ENCODE results near the gene RBM23. TPM values are rescaled to one million over a fixed set of nuclear protein-coding genes. Genes with fewer than 3 reads are reported as not detected.

The RBM23 gene
- total RNA-seq, 1 experiment from 2014 or later: 57.6 TPM

DNA sequence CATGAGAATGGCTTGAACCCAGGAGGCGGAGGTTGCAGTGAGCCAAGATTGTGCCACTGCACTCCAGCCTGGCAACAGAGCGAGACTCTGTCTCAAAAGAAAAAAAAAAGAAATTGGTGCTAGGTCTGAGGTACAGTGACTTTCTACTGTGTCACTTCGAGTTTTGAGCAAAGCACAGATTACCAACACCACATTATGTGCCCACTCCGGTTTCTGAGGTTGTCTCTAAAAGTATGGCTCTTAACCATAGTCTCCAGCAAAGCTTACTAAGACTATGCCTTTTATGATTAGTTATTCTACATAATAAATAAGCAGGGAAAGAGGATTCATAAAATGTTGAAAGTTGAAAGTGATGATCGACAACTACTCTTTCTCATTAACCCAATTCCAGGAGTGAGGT, 8.0 kb downstream of the RBM23 start:
- H3K9me3 Mint-ChIP-seq (ENCODE audit: unreplicated experiment): no peaks in the 10 kb centered on the region
- ChIA-PET POLR2A (interaction anchor here (0.7 kb wide), 1 partner anchor 160 kb away, joined by 4 read pairs; no protein-coding TSS in a partner anchor), CTCF (interaction anchor here (0.7 to 2.1 kb wide), 4 partner anchors 10 to 57 kb away, joined by 3 to 24 read pairs (median 6); no protein-coding TSS in a partner anchor)
- no peaks in the 10 kb centered on the region for H3K27me3 Mint-ChIP-seq (ENCODE audit: insufficient read depth, unreplicated experiment)
- no peak overlapping the region for H3K4me3 Mint-ChIP-seq (ENCODE audit: unreplicated experiment)
- TF ChIP-seq, protein P1, sequence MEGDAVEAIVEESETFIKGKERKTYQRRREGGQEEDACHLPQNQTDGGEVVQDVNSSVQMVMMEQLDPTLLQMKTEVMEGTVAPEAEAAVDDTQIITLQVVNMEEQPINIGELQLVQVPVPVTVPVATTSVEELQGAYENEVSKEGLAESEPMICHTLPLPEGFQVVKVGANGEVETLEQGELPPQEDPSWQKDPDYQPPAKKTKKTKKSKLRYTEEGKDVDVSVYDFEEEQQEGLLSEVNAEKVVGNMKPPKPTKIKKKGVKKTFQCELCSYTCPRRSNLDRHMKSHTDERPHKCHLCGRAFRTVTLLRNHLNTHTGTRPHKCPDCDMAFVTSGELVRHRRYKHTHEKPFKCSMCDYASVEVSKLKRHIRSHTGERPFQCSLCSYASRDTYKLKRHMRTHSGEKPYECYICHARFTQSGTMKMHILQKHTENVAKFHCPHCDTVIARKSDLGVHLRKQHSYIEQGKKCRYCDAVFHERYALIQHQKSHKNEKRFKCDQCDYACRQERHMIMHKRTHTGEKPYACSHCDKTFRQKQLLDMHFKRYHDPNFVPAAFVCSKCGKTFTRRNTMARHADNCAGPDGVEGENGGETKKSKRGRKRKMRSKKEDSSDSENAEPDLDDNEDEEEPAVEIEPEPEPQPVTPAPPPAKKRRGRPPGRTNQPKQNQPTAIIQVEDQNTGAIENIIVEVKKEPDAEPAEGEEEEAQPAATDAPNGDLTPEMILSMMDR (IDR thresholded peaks at IDR 0.05; ENCODE audit: unreplicated experiment): no peak
- no peak for DNase-seq (ENCODE audit: unreplicated experiment)
- peaks cover 66% of the 10 kb centered on the region for H3K36me3 Mint-ChIP-seq (ENCODE audit: insufficient read depth, unreplicated experiment)
- H3K27ac Mint-ChIP-seq (ENCODE audit: low read depth, unreplicated experiment): no peak overlapping the region
- H3K4me1 Mint-ChIP-seq (ENCODE audit: insufficient read depth, unreplicated experiment): peaks cover 5% of the 10 kb centered on the region
- no TSS peak for BruUV-seq (replicated peaks)
- intact Hi-C loops (cut with micrococcal nuclease): no loop called here

GRCh38 chr14:22908601-22909000, 10.3 kb downstream of the RBM23 start:
- POLR2A ChIA-PET: interaction anchor here (1.2 to 1.3 kb wide), 2 partner anchors 7 to 14 kb away, joined by 3 to 4 read pairs; no protein-coding TSS in a partner anchor
- Mint-ChIP-seq H3K27ac (ENCODE audit: low read depth, unreplicated experiment) (no peak overlapping the region), H3K4me1 (ENCODE audit: insufficient read depth, unreplicated experiment) (peaks cover 5% of the 10 kb centered on the region), H3K27me3 (ENCODE audit: insufficient read depth, unreplicated experiment) (no peaks in the 10 kb centered on the region), H3K4me3 (ENCODE audit: unreplicated experiment) (no peak overlapping the region), H3K9me3 (ENCODE audit: unreplicated experiment) (no peaks in the 10 kb centered on the region), H3K36me3 (ENCODE audit: insufficient read depth, unreplicated experiment) (peaks cover 83% of the 10 kb centered on the region)
- TF ChIP-seq, protein P1 (IDR thresholded peaks at IDR 0.05; ENCODE audit: unreplicated experiment): no peak
- BruUV-seq (replicated peaks): no TSS peak
- intact Hi-C loops (cut with micrococcal nuclease): no loop called here
- CTCF ChIA-PET: interaction anchor here (0.6 to 1.5 kb wide), 5 partner anchors 8 to 495 kb away, joined by 3 to 5 read pairs (median 3); no protein-coding TSS in a partner anchor
- no peak for DNase-seq (ENCODE audit: unreplicated experiment)

GRCh38 chr14:22907429-22907828, 11.5 kb downstream of the RBM23 start:
- POLR2A ChIA-PET: interaction anchor here (0.6 to 1.3 kb wide), 6 partner anchors 9 to 27 kb away, joined by 3 to 6 read pairs (median 3); partner anchors contain the start of genes PRMT5 and RBM23

DNA sequence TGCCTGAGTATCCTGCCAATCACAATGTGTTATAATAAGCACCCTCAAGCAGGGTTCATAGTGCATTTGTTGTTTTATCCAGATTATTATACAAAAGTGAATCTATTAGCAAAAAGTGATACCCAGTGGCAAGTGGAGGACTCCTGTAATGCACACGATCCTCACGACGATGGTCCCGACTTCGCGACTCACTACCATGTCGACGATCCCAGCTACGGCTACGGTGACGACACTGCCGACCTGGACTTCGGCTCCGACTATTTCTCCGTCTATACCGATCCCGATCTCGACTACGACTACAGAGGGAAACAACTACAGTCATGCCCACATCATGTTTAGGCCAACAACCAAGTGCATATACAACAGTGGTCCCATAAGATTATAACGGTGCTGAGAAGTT, 12.9 kb downstream of the RBM23 start:
- Mint-ChIP-seq H3K27ac (ENCODE audit: low read depth, unreplicated experiment) (no peak overlapping the region), H3K4me1 (ENCODE audit: insufficient read depth, unreplicated experiment) (peaks cover 5% of the 10 kb centered on the region), H3K4me3 (ENCODE audit: unreplicated experiment) (no peak overlapping the region), H3K36me3 (ENCODE audit: insufficient read depth, unreplicated experiment) (peaks cover 87% of the 10 kb centered on the region), H3K27me3 (ENCODE audit: insufficient read depth, unreplicated experiment) (no peaks in the 10 kb centered on the region), H3K9me3 (ENCODE audit: unreplicated experiment) (no peaks in the 10 kb centered on the region)
- ChIA-PET CTCF (interaction anchor here (0.9 to 1.4 kb wide), 3 partner anchors 9 to 53 kb away, joined by 4 to 5 read pairs (median 5); no protein-coding TSS in a partner anchor), POLR2A (no interaction called here)
- TF ChIP-seq, protein P1 (IDR thresholded peaks at IDR 0.05; ENCODE audit: unreplicated experiment): no peak
- no peak for DNase-seq (ENCODE audit: unreplicated experiment)
- BruUV-seq (replicated peaks): no TSS peak
- intact Hi-C loops (cut with micrococcal nuclease): no loop called here

More at GRCh38 chr14:22907429-22907828, 11.5 kb downstream of the RBM23 start:
- peaks cover 5% of the 10 kb centered on the region for H3K4me1 Mint-ChIP-seq (ENCODE audit: insufficient read depth, unreplicated experiment)
- intact Hi-C loops (cut with micrococcal nuclease): no loop called here
- no peak overlapping the region for H3K4me3 Mint-ChIP-seq (ENCODE audit: unreplicated experiment)
- no TSS peak for BruUV-seq (replicated peaks)
- no peak overlapping the region for H3K27ac Mint-ChIP-seq (ENCODE audit: low read depth, unreplicated experiment)
- DNase-seq (ENCODE audit: unreplicated experiment): no peak
- no peaks in the 10 kb centered on the region for H3K9me3 Mint-ChIP-seq (ENCODE audit: unreplicated experiment)
- H3K36me3 Mint-ChIP-seq (ENCODE audit: insufficient read depth, unreplicated experiment): peaks cover 87% of the 10 kb centered on the region
- TF ChIP-seq, protein P1 (IDR thresholded peaks at IDR 0.05; ENCODE audit: unreplicated experiment): no peak
- H3K27me3 Mint-ChIP-seq (ENCODE audit: insufficient read depth, unreplicated experiment): no peaks in the 10 kb centered on the region
- CTCF ChIA-PET: interaction anchor here (0.6 to 1.4 kb wide), 4 partner anchors 9 to 1426 kb away, joined by 3 to 5 read pairs (median 4); no protein-coding TSS in a partner anchor

Data from MCF 10A (cell line).